ENCODE results near the gene ITGA7.

Gene ITGA7

GRCh38 chr12:55707841-55708694, at the start of gene ITGA7:
Gene ITGA7, minus strand, starts transcription at chr12:55707904. Its CDS starts 222 bp downstream, at chr12:55707682.
- peak; percentile 72 for DNase-seq (ENCODE audit: low read depth)
- peaks cover 79% of the 10 kb centered on the region for H3K4me1 ChIP-seq (ENCODE audit: control insufficient read depth, insufficient read depth, low read length)
- no peaks in the 10 kb centered on the region for H3K9me3 ChIP-seq (ENCODE audit: control insufficient read depth, low read length)
- no peaks in the 10 kb centered on the region for H3K27me3 ChIP-seq (replicated peaks; ENCODE audit: control insufficient read depth, insufficient read depth, low read length)
- H3K4me3 ChIP-seq (ENCODE audit: low read length) = peak within 1 kb of the TSS; percentile 85
- peak within 1 kb of the TSS; percentile 94 for H3K9ac ChIP-seq (ENCODE audit: low read length)
- peaks cover 6% of the 10 kb centered on the region for H3K36me3 ChIP-seq (ENCODE audit: control insufficient read depth, insufficient read depth, low read length, severe bottlenecking)

- H3K4me1 ChIP-seq (ENCODE audit: control insufficient read depth, insufficient read depth, low read length) = peaks cover 4% of the 10 kb centered on the region
- peaks cover 88% of the 10 kb centered on the region for H3K36me3 ChIP-seq (ENCODE audit: control insufficient read depth, insufficient read depth, low read length, severe bottlenecking)
Observed at GRCh38 chr12:55755246-55755645, 47.5 kb upstream of the ITGA7 start.

GRCh38 chr12:55748230-55748993, 40.7 kb upstream of the ITGA7 start:
- Histone ChIP-seq H3K4me1 (ENCODE audit: control insufficient read depth, insufficient read depth, low read length) (peaks cover 30% of the 10 kb centered on the region), H3K9ac (ENCODE audit: low read length) (no peak overlapping the region), H3K4me3 (ENCODE audit: low read length) (no peak overlapping the region), H3K27me3 (replicated peaks; ENCODE audit: control insufficient read depth, insufficient read depth, low read length) (no peaks in the 10 kb centered on the region), H3K36me3 (ENCODE audit: control insufficient read depth, insufficient read depth, low read length, severe bottlenecking) (peaks cover 33% of the 10 kb centered on the region), H3K9me3 (ENCODE audit: control insufficient read depth, low read length) (no peaks in the 10 kb centered on the region)
- no peak for DNase-seq (ENCODE audit: low read depth)

More at GRCh38 chr12:55755246-55755645, 47.5 kb upstream of the ITGA7 start:
- no peak for DNase-seq (ENCODE audit: low read depth)
- Histone ChIP-seq H3K4me3 (ENCODE audit: low read length) (no peak overlapping the region), H3K27me3 (replicated peaks; ENCODE audit: control insufficient read depth, insufficient read depth, low read length) (no peaks in the 10 kb centered on the region), H3K9ac (ENCODE audit: low read length) (no peak overlapping the region), H3K9me3 (ENCODE audit: control insufficient read depth, low read length) (no peaks in the 10 kb centered on the region)

DNA sequence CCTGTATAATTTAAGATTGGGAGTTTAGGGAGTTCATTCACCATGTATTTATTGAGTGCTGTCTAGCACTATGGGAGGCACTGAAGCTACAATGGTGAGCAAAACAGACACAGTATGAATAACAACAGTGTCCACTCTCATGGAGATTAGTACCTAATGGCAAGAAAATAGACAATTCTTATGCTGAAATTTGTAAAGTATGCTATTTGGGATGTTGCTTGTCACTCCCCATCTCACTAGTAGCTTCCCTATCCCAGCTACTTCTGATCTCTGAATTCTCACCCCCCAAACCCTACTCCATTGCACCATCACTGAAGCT, 39.2 kb upstream of the ITGA7 start:
- no peaks in the 10 kb centered on the region for H3K27me3 ChIP-seq (replicated peaks; ENCODE audit: control insufficient read depth, insufficient read depth, low read length)
- no peak overlapping the region for H3K9ac ChIP-seq (ENCODE audit: low read length)
- no peaks in the 10 kb centered on the region for H3K9me3 ChIP-seq (ENCODE audit: control insufficient read depth, low read length)
- peaks cover 37% of the 10 kb centered on the region for H3K4me1 ChIP-seq (ENCODE audit: control insufficient read depth, insufficient read depth, low read length)
- peaks cover 18% of the 10 kb centered on the region for H3K36me3 ChIP-seq (ENCODE audit: control insufficient read depth, insufficient read depth, low read length, severe bottlenecking)
- no peak for DNase-seq (ENCODE audit: low read depth)
- H3K4me3 ChIP-seq (ENCODE audit: low read length) = no peak overlapping the region

DNA sequence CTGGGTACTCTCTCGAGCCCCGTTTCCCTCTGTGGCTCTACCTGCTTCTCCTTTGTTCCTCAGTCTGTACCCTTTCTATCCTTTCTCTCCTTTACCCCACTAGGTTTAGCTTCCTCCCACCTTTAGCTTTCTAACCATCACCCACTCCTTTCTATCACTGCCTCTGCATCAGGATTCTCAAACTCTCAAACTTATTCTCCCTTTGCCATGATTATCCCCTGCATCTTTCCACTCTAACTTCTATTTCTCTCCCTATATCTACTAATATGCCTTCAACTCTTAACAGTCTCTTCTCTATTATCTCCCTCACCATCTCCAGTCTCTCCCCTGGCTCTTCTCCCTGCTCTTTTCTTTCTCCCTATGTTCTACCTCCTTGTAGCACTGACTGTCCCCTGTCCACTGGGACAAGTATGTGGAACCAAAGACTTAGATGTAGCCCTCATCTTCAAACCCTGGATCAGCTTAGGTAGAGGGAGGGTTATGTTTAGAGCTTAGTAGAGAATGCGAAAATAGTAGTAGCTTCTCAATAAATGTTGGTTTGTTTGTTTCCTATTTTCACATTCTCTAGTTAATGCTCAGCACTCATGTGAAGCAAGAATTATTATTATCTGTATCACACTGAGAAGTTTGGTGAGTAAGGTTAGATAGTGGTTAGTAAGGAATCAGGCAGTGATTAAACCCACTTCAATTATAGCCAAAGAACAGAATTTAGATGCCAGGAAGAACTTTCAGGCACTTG, 38.6 kb upstream of the ITGA7 start:
- Histone ChIP-seq H3K4me3 (ENCODE audit: low read length) (no peak overlapping the region), H3K36me3 (ENCODE audit: control insufficient read depth, insufficient read depth, low read length, severe bottlenecking) (peaks cover 12% of the 10 kb centered on the region), H3K4me1 (ENCODE audit: control insufficient read depth, insufficient read depth, low read length) (peaks cover 38% of the 10 kb centered on the region), H3K9me3 (ENCODE audit: control insufficient read depth, low read length) (no peaks in the 10 kb centered on the region), H3K9ac (ENCODE audit: low read length) (no peak overlapping the region), H3K27me3 (replicated peaks; ENCODE audit: control insufficient read depth, insufficient read depth, low read length) (no peaks in the 10 kb centered on the region)
- no peak for DNase-seq (ENCODE audit: low read depth)

- Histone ChIP-seq H3K9me3 (ENCODE audit: control insufficient read depth, low read length) (no peaks in the 10 kb centered on the region), H3K36me3 (ENCODE audit: control insufficient read depth, insufficient read depth, low read length, severe bottlenecking) (peaks cover 10% of the 10 kb centered on the region), H3K9ac (ENCODE audit: low read length) (no peak overlapping the region), H3K27me3 (replicated peaks; ENCODE audit: control insufficient read depth, insufficient read depth, low read length) (no peaks in the 10 kb centered on the region), H3K4me1 (ENCODE audit: control insufficient read depth, insufficient read depth, low read length) (peaks cover 34% of the 10 kb centered on the region), H3K4me3 (ENCODE audit: low read length) (peak overlapping the region; percentile 84)
- peak; percentile 26 for DNase-seq (ENCODE audit: low read depth)
Observed at GRCh38 chr12:55745361-55746173, 37.9 kb upstream of the ITGA7 start.

DNA sequence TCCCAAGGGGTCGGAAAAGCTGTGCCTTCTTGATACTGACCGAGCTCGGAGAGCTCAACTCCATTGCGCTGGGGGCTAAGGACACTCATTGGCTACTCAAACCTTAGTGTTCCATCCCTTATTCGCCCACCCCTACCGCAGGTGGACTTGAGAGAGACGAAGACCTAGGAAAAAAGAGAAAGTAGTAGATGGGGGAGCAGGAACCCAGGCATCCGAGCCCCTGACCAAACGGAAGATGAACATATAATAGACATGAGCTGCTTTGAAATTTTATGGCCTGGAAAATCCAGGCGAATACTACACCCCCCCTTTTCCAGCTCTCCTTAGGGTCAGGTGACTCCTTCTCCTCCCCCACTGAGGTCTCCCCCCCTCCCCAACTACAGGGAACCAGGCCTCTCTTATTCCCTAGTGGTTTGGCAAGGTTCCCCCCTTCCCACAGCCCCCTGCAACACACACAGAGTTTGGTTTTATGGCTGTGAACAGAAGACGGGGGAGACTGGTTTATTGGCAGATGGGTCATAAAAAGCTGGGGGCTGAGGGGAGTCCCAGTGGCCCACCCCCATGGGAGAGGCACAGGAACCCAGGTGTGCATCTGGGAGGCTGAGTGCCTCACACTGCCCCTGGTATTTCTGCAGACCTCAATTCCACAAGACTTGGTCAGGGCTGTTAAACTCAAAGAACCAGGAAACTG, 36.8 kb upstream of the ITGA7 start:
- Histone ChIP-seq H3K9ac (ENCODE audit: low read length) (peak overlapping the region; percentile 86), H3K4me1 (ENCODE audit: control insufficient read depth, insufficient read depth, low read length) (peaks cover 34% of the 10 kb centered on the region), H3K27me3 (replicated peaks; ENCODE audit: control insufficient read depth, insufficient read depth, low read length) (no peaks in the 10 kb centered on the region), H3K9me3 (ENCODE audit: control insufficient read depth, low read length) (no peaks in the 10 kb centered on the region), H3K36me3 (ENCODE audit: control insufficient read depth, insufficient read depth, low read length, severe bottlenecking) (peaks cover 8% of the 10 kb centered on the region), H3K4me3 (ENCODE audit: low read length) (peak overlapping the region; percentile 84)
- no peak for DNase-seq (ENCODE audit: low read depth)

GRCh38 chr12:55743406-55744339, 36.0 kb upstream of the ITGA7 start:
- Histone ChIP-seq H3K27me3 (replicated peaks; ENCODE audit: control insufficient read depth, insufficient read depth, low read length) (no peaks in the 10 kb centered on the region), H3K9ac (ENCODE audit: low read length) (peak overlapping the region; percentile 86), H3K9me3 (ENCODE audit: control insufficient read depth, low read length) (no peaks in the 10 kb centered on the region), H3K4me3 (ENCODE audit: low read length) (peak overlapping the region; percentile 84), H3K4me1 (ENCODE audit: control insufficient read depth, insufficient read depth, low read length) (peaks cover 34% of the 10 kb centered on the region), H3K36me3 (ENCODE audit: control insufficient read depth, insufficient read depth, low read length, severe bottlenecking) (peaks cover 2% of the 10 kb centered on the region)
- DNase-seq (ENCODE audit: low read depth) = peak; percentile 81

GRCh38 chr12:55742719-55743405, 35.2 kb upstream of the ITGA7 start, which contains the start of gene GDF11:
Gene GDF11, plus strand, starts transcription at chr12:55743122. Its CDS starts 195 bp downstream, at chr12:55743317.
- peaks cover 41% of the 10 kb centered on the region for H3K4me1 ChIP-seq (ENCODE audit: control insufficient read depth, insufficient read depth, low read length)
- H3K4me3 ChIP-seq (ENCODE audit: low read length) = peak within 1 kb of the TSS; percentile 84
- DNase-seq (ENCODE audit: low read depth) = peak; percentile 94
- no peaks in the 10 kb centered on the region for H3K9me3 ChIP-seq (ENCODE audit: control insufficient read depth, low read length)
- H3K9ac ChIP-seq (ENCODE audit: low read length) = peak within 1 kb of the TSS; percentile 86
- H3K27me3 ChIP-seq (replicated peaks; ENCODE audit: control insufficient read depth, insufficient read depth, low read length) = no peaks in the 10 kb centered on the region
- H3K36me3 ChIP-seq (ENCODE audit: control insufficient read depth, insufficient read depth, low read length, severe bottlenecking) = no peaks in the 10 kb centered on the region

Data from adipocyte (in vitro differentiated cells).